ENCODE results near the gene TLE6. TPM values are rescaled to one million over a fixed set of nuclear protein-coding genes. Genes with fewer than 3 reads are reported as not detected.

The TLE6 gene
- polyA plus RNA-seq, 3 donors = not detected

GRCh38 chr19:2973229-2973628 lies 4.1 kb upstream of the TLE6 start:
- no peaks in the 10 kb centered on the region for H3K36me3 Mint-ChIP-seq
- DNase-seq = no peak
- H3K4me1 Mint-ChIP-seq = peaks cover 43% of the 10 kb centered on the region
- H3K4me2 ChIP-seq (replicated peaks; ENCODE audit: extremely low read depth, low read length, poor library complexity, severe bottlenecking) = no peak overlapping the region
- H4K20me1 ChIP-seq (ENCODE audit: insufficient read depth, low read length) = no peaks in the 10 kb centered on the region
- H3K36me3 ChIP-seq (replicated peaks in 1 of 2; ENCODE audit: control insufficient read depth in 1 of 2, insufficient read depth in 2 of 2, low read length in 2 of 2) = no peaks in the 10 kb centered on the region
- peaks cover 18 to 28% (median 27%) of the 10 kb centered on the region in 3 donors for H3K27me3 Mint-ChIP-seq (ENCODE audit: low read depth in 3 of 3)
- peaks cover 0 to 9% of the 10 kb centered on the region in 2 donors for H3K27me3 ChIP-seq (ENCODE audit: control insufficient read depth in 2 of 2, insufficient read depth in 2 of 2, low read length in 2 of 2)
- no peaks in the 10 kb centered on the region for H3K79me2 ChIP-seq (ENCODE audit: insufficient read depth, low read length)
- TF ChIP-seq CTCF (IDR thresholded peaks at IDR 0.05) = no peak
- no peak overlapping the region for H3K27ac Mint-ChIP-seq
- no peak overlapping the region for H3K9ac ChIP-seq (ENCODE audit: insufficient read depth, low read length, poor library complexity, severe bottlenecking)
- peaks cover 43 to 52% of the 10 kb centered on the region in 2 donors for H3K4me1 ChIP-seq (ENCODE audit: control insufficient read depth in 1 of 2, insufficient read depth in 2 of 2, low read length in 2 of 2)
- WGBS (ENCODE audit: insufficient coverage) = 100% methylated on average over 1 of the region's 8 CpGs
- H3K4me3 ChIP-seq (replicated peaks in 1 of 3; ENCODE audit: low read depth in 2 of 3, low read length in 3 of 3) = no peak overlapping the region
- no peak overlapping the region for H2AFZ ChIP-seq (ENCODE audit: insufficient read depth, low read depth, low read length, poor library complexity, severe bottlenecking)
- intact Hi-C loops (cut with micrococcal nuclease) = loop anchor here in 1 of 2 donors (10.0 kb wide), 1 partner anchor 62 kb away; no protein-coding TSS in a partner anchor
- no peak overlapping the region for H3K27ac ChIP-seq (ENCODE audit: low read depth in 1 of 2, low read length in 2 of 2)
- no peak overlapping the region for H3K4me3 Mint-ChIP-seq
- H3K9me3 ChIP-seq (replicated peaks in 1 of 2; ENCODE audit: control insufficient read depth in 1 of 2, insufficient read depth in 1 of 2, low read length in 2 of 2) = peaks cover 0 to 5% of the 10 kb centered on the region in 2 donors
- peaks cover 0 to 17% (median 9%) of the 10 kb centered on the region in 7 donors for H3K9me3 Mint-ChIP-seq

GRCh38 chr19:2974342-2975041 lies 2.9 kb upstream of the TLE6 start:
- Mint-ChIP-seq H3K4me1 (peaks cover 41% of the 10 kb centered on the region), H3K9me3 (peaks cover 0 to 17% (median 9%) of the 10 kb centered on the region in 7 donors), H3K27me3 (ENCODE audit: low read depth in 3 of 3) (peaks cover 18 to 30% (median 21%) of the 10 kb centered on the region in 3 donors), H3K4me3 (peak overlapping the region in 1 of 2 donors; percentile 71), H3K36me3 (no peaks in the 10 kb centered on the region), H3K27ac (peak overlapping the region in 6 of 7 donors; percentile 21 to 68 (median 63))
- Histone ChIP-seq H3K27me3 (ENCODE audit: control insufficient read depth in 2 of 2, insufficient read depth in 2 of 2, low read length in 2 of 2) (peaks cover 0 to 9% of the 10 kb centered on the region in 2 donors), H2AFZ (ENCODE audit: insufficient read depth, low read depth, low read length, poor library complexity, severe bottlenecking) (no peak overlapping the region), H3K4me3 (replicated peaks in 1 of 3; ENCODE audit: low read depth in 2 of 3, low read length in 3 of 3) (peak overlapping the region in 1 of 3 experiments; percentile 39), H3K9me3 (replicated peaks in 1 of 2; ENCODE audit: control insufficient read depth in 1 of 2, insufficient read depth in 1 of 2, low read length in 2 of 2) (peaks cover 0 to 5% of the 10 kb centered on the region in 2 donors), H3K36me3 (replicated peaks in 1 of 2; ENCODE audit: control insufficient read depth in 1 of 2, insufficient read depth in 2 of 2, low read length in 2 of 2) (no peaks in the 10 kb centered on the region), H3K4me2 (replicated peaks; ENCODE audit: extremely low read depth, low read length, poor library complexity, severe bottlenecking) (peak overlapping the region; percentile 37), H4K20me1 (ENCODE audit: insufficient read depth, low read length) (no peaks in the 10 kb centered on the region), H3K4me1 (ENCODE audit: control insufficient read depth in 1 of 2, insufficient read depth in 2 of 2, low read length in 2 of 2) (peaks cover 43 to 48% of the 10 kb centered on the region in 2 donors), H3K27ac (ENCODE audit: low read depth in 1 of 2, low read length in 2 of 2) (no peak overlapping the region), H3K79me2 (ENCODE audit: insufficient read depth, low read length) (no peaks in the 10 kb centered on the region), H3K9ac (ENCODE audit: insufficient read depth, low read length, poor library complexity, severe bottlenecking) (no peak overlapping the region)
- no peak for DNase-seq
- TF ChIP-seq CTCF (IDR thresholded peaks at IDR 0.05) = no peak
- intact Hi-C loops (cut with micrococcal nuclease) = loop anchor here (5.0 to 10.0 kb wide), 2 partner anchors 60 to 63 kb away; no protein-coding TSS in a partner anchor
- WGBS (ENCODE audit: insufficient coverage) = 11% methylated on average over 4 of the region's 14 CpGs
